ENCODE measurements around the gene PDE3A. TPM values are rescaled to one million over a fixed set of nuclear protein-coding genes. Genes with fewer than 3 reads are reported as not detected.

The PDE3A gene
- total RNA-seq, 1 experiment from 2014 or later, result 2.8 TPM

DNA sequence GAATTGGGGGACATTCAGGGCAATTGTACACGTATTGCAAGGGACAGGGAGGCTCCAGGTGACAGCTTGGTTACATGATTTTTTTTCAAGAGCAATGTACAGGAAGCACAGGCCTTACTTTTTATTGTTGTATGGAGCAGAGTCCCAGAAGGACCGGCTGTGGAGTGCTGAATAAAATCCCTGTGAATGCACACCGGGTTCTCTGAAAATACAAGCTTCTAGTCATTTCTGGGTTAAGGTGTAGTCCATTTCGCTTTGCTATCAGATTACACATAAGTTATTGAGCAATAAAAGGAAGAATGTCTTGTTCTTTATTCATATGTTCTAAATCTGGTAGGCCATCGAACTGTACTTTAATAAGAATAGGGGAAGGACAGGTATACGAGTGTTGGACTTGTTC lies 52.2 kb downstream of the PDE3A start:
- TF ChIP-seq NFATC4 (CRISPR knock-in tag; IDR thresholded peaks at IDR 0.05), result no peak
- TF ChIP-seq, protein P1, sequence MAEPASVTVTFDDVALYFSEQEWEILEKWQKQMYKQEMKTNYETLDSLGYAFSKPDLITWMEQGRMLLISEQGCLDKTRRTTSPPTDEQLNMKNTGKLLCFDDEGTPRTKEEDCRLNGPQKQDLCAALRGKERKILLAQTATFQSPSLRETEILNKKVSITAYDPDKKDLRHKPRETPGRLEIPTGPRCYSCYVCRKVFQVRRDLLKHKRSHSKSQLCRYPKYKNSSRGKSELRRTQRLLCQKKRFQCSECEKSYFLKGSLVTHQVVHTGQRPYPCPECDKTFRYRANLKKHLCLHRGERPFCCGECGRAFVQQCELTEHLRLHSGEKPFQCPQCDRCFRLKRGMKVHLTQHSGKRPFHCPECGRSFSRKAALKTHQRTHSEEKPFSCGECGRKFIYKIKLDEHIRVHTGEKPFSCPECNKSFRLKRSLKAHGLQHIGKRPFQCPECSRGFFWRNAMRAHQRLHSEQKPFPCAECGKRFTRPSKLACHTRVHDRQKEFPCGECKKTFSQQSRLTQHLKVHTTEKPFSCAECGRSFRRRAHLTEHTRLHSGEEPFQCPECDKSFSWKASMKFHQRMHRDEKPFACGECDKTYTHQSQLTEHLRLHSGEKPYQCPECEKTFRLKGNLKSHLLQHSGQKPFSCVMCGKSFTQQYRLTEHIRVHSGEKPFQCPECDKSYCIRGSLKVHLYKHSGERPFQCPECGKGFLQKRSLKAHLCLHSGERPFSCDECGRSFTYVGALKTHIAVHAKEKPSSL (CRISPR knock-in tag; conservative IDR thresholded peaks at IDR 0.05), result no peak
- no peak for TF ChIP-seq ZNF416 (CRISPR knock-in tag; IDR thresholded peaks at IDR 0.05)
- TF ChIP-seq, protein P2, sequence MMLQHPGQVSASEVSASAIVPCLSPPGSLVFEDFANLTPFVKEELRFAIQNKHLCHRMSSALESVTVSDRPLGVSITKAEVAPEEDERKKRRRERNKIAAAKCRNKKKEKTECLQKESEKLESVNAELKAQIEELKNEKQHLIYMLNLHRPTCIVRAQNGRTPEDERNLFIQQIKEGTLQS (CRISPR knock-in tag; conservative IDR thresholded peaks at IDR 0.05), result no peak
- CTCF ChIA-PET, result no interaction called here
- no peaks in the 10 kb centered on the region for H3K27me3 Mint-ChIP-seq (ENCODE audit: low read depth)

DNA sequence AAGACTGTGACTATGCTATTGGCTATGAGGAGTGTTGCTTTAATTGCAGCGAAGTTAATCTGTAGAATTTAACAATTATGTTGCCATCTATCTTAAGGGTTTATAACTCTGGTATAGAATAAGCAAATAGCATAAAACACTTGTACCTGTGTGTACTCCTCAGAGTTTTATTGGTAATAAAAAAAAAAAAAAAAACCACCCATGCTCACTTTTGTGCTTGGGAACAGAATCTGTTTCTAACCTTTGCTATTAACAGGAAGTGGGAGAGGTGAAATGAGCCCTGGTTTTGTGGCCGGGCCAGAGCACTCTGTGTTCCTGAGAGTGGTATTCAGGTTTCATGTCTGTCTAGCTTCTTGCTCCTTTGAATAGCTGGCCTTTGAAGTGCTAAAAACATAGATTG lies 53.1 kb downstream of the PDE3A start:
- no peaks in the 10 kb centered on the region for H3K9me3 Mint-ChIP-seq
- peaks cover 25% of the 10 kb centered on the region for H3K4me1 Mint-ChIP-seq
- ChIA-PET POLR2A (no interaction called here), CTCF (no interaction called here)
- TF ChIP-seq SMAD4 (CRISPR knock-in tag; IDR thresholded peaks at IDR 0.05) (no peak), ZNF263 (CRISPR knock-in tag; IDR thresholded peaks at IDR 0.05; ENCODE audit: low read depth) (no peak), NFYB (CRISPR knock-in tag; conservative IDR thresholded peaks at IDR 0.05; ENCODE audit: low read depth) (no peak), FOXP1 (CRISPR knock-in tag; IDR thresholded peaks at IDR 0.05; ENCODE audit: borderline replicate concordance) (no peak), SMAD3 (CRISPR knock-in tag; IDR thresholded peaks at IDR 0.05; ENCODE audit: borderline replicate concordance) (no peak), RORB (CRISPR knock-in tag; IDR thresholded peaks at IDR 0.05) (no peak), ZNF396 (CRISPR knock-in tag; IDR thresholded peaks at IDR 0.05; ENCODE audit: borderline replicate concordance) (no peak), CREM (CRISPR knock-in tag; IDR thresholded peaks at IDR 0.05) (no peak), NFATC4 (CRISPR knock-in tag; IDR thresholded peaks at IDR 0.05) (no peak)
- TF ChIP-seq, protein P3, sequence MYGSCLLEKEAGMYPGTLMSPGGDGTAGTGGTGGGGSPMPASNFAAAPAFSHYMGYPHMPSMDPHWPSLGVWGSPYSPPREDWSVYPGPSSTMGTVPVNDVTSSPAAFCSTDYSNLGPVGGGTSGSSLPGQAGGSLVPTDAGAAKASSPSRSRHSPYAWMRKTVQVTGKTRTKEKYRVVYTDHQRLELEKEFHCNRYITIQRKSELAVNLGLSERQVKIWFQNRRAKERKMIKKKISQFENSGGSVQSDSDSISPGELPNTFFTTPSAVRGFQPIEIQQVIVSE (CRISPR knock-in tag; IDR thresholded peaks at IDR 0.05; ENCODE audit: borderline replicate concordance), result no peak
- TF ChIP-seq, protein P4, sequence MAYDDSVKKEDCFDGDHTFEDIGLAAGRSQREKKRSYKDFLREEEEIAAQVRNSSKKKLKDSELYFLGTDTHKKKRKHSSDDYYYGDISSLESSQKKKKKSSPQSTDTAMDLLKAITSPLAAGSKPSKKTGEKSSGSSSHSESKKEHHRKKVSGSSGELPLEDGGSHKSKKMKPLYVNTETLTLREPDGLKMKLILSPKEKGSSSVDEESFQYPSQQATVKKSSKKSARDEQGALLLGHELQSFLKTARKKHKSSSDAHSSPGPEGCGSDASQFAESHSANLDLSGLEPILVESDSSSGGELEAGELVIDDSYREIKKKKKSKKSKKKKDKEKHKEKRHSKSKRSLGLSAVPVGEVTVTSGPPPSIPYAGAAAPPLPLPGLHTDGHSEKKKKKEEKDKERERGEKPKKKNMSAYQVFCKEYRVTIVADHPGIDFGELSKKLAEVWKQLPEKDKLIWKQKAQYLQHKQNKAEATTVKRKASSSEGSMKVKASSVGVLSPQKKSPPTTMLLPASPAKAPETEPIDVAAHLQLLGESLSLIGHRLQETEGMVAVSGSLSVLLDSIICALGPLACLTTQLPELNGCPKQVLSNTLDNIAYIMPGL (CRISPR knock-in tag; IDR thresholded peaks at IDR 0.05), result no peak
- TF ChIP-seq, protein P5, sequence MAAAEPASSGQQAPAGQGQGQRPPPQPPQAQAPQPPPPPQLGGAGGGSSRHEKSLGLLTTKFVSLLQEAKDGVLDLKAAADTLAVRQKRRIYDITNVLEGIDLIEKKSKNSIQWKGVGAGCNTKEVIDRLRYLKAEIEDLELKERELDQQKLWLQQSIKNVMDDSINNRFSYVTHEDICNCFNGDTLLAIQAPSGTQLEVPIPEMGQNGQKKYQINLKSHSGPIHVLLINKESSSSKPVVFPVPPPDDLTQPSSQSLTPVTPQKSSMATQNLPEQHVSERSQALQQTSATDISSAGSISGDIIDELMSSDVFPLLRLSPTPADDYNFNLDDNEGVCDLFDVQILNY (CRISPR knock-in tag; IDR thresholded peaks at IDR 0.05), result no peak
- peak overlapping the region; percentile 44; the same call in 1 of the 2 replicates for H3K27ac Mint-ChIP-seq
- DNase-seq (ENCODE audit: low spot score), result no peak
- H3K27me3 Mint-ChIP-seq (ENCODE audit: low read depth), result no peaks in the 10 kb centered on the region
- H3K36me3 Mint-ChIP-seq, result no peaks in the 10 kb centered on the region
- peak; percentile 46; the same call in 1 of the 2 replicates for ATAC-seq
- no peak overlapping the region for H3K4me3 Mint-ChIP-seq

More for the DNA sequence above, 52.2 kb downstream of the PDE3A start:
- no peaks in the 10 kb centered on the region for H3K36me3 Mint-ChIP-seq
- H3K4me1 Mint-ChIP-seq, result peaks cover 25% of the 10 kb centered on the region
- H3K9me3 Mint-ChIP-seq, result no peaks in the 10 kb centered on the region
- peak overlapping the region; percentile 58 for H3K27ac Mint-ChIP-seq
- no peak overlapping the region for H3K4me3 Mint-ChIP-seq
- POLR2A ChIA-PET, result no interaction called here
- ATAC-seq (no peak), DNase-seq (ENCODE audit: low spot score) (no peak)

DNA sequence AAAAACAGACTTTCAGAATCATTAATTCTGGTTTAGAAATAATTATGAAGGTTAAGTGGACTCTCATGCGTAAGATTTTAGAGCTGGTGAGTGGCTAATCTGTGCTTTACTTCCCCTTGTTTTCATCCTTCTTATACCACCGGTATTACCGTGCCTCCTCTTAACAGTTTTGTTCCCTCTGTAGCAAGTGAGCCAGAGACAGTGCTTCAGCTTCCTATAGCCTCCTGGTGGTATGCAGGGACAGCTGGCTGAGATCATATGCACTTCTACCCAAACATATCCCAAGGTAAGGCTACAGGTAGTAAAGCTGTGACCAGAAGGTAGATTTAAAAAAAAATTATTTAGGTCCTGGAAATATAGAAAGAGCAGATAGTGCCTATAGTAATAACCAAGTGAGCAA lies 55.2 kb downstream of the PDE3A start:
- DNase-seq (ENCODE audit: low spot score) (no peak), ATAC-seq (peak; percentile 98)
- Mint-ChIP-seq H3K27me3 (ENCODE audit: low read depth) (no peaks in the 10 kb centered on the region), H3K36me3 (no peaks in the 10 kb centered on the region), H3K4me3 (no peak overlapping the region), H3K4me1 (peaks cover 25% of the 10 kb centered on the region), H3K27ac (peak overlapping the region; percentile 63), H3K9me3 (no peaks in the 10 kb centered on the region)
- ChIA-PET CTCF (interaction anchor here (0.6 to 0.7 kb wide), 2 partner anchors 18 to 456 kb away, joined by 3 to 7 read pairs; no protein-coding TSS in a partner anchor), POLR2A (interaction anchor here (0.5 kb wide), 1 partner anchor 1261 kb away, joined by 3 read pairs; no protein-coding TSS in a partner anchor)
- TF ChIP-seq FOXP1 (CRISPR knock-in tag; IDR thresholded peaks at IDR 0.05; ENCODE audit: borderline replicate concordance) (no peak), ZNF232 (CRISPR knock-in tag; IDR thresholded peaks at IDR 0.05) (no peak), ZNF263 (CRISPR knock-in tag; IDR thresholded peaks at IDR 0.05; ENCODE audit: low read depth) (no peak), NFE2L1 (CRISPR knock-in tag; IDR thresholded peaks at IDR 0.05) (no peak), ELF4 (CRISPR knock-in tag; IDR thresholded peaks at IDR 0.05; ENCODE audit: low read depth) (no peak)
- TF ChIP-seq, protein P6, sequence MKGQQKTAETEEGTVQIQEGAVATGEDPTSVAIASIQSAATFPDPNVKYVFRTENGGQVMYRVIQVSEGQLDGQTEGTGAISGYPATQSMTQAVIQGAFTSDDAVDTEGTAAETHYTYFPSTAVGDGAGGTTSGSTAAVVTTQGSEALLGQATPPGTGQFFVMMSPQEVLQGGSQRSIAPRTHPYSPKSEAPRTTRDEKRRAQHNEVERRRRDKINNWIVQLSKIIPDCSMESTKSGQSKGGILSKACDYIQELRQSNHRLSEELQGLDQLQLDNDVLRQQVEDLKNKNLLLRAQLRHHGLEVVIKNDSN (CRISPR knock-in tag; IDR thresholded peaks at IDR 0.05), result no peak
- TF ChIP-seq, protein P1 (CRISPR knock-in tag; conservative IDR thresholded peaks at IDR 0.05), result no peak
- TF ChIP-seq, protein P7, sequence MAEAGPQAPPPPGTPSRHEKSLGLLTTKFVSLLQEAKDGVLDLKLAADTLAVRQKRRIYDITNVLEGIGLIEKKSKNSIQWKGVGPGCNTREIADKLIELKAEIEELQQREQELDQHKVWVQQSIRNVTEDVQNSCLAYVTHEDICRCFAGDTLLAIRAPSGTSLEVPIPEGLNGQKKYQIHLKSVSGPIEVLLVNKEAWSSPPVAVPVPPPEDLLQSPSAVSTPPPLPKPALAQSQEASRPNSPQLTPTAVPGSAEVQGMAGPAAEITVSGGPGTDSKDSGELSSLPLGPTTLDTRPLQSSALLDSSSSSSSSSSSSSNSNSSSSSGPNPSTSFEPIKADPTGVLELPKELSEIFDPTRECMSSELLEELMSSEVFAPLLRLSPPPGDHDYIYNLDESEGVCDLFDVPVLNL (CRISPR knock-in tag; IDR thresholded peaks at IDR 0.05; ENCODE audit: borderline replicate concordance, low read depth), result no peak
